Measurements from ENCODE around the gene ADRA2C.

ADRA2C gene

DNA sequence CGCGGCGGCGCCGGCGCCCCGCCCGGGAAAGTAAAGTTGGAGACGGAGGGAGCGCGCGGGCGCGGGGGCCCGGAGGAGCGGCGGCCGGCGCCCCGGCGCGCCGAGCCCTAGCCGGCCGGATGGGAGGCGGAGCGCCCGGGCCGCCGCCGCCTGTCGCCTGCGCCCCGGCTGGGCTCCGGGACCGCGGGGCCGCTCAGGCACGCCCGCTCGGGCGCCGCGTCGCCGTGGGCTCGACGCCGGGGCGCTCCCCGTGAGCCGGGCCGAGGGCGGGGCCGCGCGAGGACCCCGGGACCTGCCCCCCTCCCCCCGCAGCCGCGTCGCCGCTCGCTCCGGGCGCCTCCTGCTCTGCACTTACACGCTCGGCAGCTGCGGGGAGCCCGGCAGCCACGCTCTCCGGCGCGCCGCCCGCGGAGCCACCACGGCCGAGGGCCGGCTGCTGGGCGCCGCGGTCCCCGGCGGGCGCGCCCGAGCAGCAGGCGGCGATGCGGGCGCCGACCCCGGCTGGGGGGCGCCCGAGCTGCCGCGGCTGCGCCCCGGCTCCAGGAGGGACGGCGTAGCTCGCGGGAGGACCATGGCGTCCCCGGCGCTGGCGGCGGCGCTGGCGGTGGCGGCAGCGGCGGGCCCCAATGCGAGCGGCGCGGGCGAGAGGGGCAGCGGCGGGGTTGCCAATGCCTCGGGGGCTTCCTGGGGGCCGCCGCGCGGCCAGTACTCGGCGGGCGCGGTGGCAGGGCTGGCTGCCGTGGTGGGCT, at the start of gene ADRA2C:
Gene ADRA2C, plus strand, starts transcription at position 350 of the 749 bp plus-strand sequence. Its CDS starts 222 bp downstream, at position 572.
- DNase-seq: no peak

DNA sequence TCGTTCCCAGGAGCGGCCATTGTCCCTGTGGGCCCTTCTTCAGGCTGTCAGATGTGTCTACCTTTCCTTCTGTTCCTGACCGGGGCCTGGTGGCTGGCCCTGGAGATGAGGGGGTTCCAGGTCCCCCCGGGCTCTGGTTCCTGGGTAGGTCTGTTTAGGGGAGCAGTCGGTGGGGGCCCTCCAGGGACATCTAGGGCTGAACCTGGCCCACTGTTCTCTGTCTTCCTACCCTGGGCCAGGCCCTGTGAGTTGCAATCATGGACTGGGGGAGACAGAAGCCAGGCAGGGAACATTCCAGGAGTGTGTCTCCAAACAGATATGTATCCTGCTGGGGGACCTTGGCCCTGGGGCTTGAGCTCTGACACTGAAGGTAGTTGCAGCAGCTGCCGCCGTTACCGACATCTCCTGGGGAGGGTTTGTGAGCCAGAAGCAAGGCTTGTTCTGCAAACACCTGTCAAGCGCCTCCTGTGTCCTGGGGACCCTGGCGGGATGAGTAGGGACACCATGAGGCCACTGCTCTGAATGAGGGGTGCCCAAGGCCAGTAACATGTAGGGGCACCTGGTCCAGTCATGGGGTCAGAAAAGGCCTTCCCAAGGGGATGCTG, 49.5 kb upstream of the ADRA2C start:
- DNase-seq: no peak

DNA sequence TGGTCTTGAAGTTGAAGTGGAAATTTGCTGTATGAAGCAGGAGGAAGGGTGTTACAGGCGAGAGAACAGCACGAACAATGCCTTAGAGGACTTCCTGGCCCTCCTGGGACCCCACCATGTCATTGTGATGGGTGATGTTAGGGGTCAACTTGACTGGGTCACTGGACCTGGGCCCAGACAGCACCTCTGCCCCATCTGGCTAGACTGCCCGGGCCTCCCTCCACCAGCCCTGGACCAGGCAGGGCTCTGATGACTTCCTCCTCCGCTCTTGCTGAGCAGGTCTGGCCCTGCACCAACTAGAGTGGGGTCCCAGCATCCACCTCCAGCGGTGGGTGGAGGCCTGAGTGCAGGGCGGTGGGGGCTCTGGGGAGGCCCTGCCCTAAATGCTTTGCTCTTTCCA, 48.9 kb upstream of the ADRA2C start:
- no peak for DNase-seq

DNA sequence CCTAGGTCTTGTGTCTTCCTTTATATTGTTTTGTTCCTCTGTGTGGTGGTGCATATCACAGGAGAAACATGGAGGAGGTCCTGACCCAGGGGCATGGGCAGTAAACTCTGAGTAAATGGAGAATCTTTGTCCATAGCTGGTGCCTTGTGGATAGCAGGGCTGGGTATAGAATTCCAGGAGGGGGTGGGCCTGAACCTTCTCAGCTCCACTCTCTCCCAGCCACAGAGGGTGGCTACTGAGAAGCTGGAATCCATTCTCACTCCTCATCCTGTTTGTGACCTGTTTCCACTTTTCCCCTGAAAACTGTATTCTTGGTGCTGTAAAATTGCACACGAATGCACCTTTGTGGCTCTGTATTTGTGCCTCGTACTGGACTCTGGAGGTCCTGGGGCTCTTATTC, 47.7 kb upstream of the ADRA2C start:
- DNase-seq: no peak

DNA sequence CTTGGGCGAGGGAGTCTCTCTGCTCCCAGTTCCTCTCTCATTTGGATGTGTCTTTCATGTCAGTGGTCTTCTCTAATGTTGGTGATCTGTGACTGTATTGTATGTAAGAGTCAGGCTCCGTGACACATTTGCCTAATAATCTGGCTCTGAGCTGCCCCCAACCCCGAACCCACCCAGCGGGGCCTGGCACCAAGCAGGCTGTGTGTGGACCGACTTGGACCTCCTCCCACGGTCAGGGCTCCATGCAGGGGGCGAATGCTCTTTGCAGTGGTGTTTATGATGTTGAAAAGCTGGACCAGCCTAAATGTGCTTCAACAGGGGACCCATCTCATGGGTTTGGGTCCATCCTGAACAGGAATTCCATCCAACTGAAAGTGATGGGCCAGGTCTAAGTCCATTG, 47.0 kb upstream of the ADRA2C start:
- no peak for DNase-seq

DNA sequence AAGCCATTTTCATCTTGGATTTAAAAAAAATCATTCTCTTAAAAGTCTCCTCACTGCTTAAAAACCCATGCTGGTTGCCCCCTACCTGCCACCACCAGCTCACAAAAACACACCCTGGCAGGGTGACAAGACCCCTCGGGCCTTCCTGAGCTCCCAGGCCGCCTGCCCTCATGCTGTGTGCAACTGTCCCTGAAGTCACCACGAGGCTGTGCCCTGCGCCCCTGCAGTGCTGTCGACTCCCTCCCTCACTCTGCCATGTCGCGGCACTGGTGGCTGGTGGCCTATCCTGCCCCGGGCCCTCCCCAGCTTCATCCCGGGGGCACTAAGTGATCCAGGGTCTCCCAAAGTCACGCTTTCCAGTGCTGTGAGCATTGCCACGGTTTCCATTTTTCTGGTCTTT, 46.3 kb upstream of the ADRA2C start:
- no peak for DNase-seq

DNA sequence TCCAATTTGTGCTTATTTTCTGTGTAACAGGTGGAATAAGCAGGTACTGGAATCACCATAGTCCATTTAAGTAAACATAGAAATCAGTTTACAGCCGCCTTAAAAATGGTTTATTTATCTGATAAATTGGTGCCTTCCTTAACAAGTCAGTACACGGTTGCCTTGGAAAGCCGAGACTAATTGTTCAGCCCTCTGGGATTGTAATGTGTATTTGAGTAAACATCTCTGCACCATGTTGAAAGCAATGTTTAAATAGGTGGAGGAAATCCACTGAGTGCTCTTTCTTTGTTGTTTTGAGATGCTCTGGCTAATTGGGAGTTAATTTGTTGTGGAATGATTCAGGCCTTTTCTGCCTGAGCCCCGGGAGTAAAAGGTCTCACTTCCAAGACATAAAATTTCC, 45.7 kb upstream of the ADRA2C start:
- DNase-seq: no peak

DNA sequence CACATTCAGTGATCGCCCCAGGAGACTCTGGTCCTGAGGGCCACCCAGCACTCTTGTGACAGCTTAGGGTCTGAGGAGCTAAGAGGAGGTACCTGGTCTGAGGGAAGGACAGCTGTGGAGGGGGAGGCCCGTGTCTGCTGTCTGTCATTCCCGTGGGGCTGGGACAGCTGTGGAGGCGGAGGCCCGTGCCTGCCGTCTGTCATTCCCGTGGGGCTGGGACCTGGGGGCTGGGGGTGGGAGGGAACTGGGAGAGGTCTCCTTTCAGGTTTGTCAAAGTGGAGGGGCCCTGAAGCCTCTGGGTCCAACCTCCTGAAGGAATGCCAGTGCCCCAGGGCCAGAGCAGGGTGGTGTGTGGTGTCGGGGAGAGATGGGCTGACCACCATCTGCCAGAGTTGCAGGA, 45.0 kb upstream of the ADRA2C start:
- DNase-seq: no peak

DNA sequence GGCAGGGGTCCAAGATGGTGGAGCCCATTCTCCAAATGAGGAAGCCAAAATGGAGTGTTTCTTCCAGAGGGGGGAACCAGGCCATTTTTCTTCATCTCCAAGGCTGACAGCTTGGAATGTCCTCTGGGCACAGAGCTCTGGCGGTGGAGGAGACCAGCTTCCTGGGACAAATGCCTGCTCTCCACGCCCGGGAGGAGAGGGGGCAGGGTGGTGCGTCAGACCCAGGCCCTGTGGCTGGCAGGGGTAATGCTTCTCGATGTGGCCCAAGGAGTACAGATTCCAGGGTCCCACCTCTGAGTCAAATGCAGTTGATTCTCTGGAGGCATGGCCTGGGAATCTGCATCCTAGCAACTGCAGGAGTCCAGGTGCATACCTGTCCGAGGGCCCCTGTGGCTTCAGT, 44.6 kb upstream of the ADRA2C start:
- no peak for DNase-seq

DNA sequence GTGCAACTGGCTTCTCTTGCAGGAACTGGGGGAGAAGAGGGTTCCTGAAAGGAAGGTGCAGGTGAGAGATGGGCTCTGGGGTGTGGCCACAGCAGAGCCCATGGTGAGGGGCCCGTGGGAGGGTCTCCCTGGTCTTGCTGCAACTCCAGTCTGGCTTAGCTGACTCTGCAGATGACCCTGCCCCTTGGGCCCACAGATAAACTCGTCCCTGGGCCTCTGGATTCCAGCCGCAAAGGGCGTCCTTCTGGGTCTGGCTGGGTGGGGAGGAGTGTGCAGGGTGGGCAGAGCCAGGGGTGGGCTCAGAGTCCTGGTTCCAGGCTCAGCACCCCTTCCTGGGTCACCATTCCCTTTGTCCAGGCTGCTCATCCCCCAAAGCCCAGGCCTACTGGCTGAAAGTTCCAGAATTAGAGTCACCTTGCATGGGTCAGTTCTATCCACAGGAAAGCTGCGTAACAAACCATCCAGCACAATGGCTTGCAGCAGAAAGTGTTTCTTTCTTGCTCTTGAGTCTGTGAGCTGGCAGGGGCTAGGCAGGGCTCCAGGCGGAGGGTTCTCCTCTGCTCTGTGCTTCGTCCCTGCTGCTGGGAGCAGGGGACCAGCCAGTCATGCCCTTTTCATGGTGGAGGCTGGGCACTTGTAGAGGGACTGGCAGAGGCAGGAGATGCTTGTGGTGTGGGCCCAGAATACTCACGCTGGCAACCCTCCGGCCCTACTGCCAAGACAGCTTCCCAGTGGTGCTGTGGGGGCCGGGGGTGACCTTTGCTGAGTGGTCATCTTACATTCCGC, 43.5 kb upstream of the ADRA2C start:
- DNase-seq: no peak

DNA sequence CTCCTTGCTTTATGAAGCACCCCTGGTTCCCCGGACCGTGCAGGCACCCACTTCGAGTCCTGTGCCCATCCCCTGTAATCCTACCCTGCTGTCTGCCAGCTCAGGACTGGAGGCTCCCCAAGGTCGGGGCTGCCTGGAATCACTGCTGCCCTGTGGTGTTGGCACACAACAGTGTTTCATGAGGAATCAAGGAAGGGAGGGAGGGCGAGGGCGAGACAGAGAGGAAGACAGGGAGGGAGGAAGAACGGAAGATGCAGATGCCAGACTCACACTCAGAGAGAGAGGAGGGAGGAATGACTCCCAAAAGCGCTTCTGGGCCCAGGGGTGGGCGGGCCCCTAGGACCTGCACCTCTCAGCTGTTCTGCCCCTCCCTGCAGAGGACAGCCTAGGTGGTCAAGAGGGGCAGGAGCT, 42.9 kb upstream of the ADRA2C start:
- DNase-seq: no peak

DNA sequence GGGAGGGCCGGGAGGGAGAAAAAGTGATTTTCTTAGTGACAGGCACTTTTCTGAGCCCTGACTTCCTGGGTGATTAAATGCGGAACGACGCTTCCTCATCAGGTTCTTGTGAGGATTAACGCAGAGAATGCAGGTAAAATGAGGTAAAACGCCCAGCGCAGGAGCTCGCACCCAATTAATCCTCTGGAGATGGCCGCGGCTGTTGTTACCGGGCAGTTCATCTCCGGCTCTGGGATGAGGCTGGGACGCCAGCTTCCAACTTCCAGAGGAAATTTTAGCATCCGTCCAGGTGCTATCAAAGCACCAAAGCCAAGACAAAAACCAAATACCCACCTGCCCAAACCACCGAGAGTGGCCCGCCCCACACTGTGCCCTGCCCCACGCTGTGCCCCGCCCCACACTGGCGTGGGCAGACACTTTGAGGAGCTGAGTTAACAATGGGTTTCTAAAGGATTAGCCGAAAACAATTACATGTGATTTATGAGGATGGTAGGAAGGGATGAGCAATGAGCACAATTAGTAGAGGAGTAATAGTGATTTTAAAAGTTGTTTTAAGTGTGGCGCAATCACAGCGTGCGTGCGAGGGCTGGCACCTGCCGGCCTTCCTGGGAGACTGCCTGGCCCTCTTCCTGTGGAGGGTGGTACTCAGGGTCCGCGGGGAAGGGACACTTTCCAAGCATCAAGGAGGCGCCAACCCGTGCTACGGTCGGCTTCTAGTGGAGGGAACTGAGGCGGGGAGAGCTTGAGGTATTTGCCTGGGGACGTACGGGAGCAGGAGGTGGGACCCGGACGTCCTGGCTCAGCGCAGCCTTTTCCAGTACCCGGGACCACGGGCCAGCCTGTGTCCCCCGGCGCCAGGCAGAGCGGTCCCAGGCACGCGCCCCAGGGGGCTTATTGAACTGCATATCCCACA, 41.6 kb upstream of the ADRA2C start:
- no peak for DNase-seq

DNA sequence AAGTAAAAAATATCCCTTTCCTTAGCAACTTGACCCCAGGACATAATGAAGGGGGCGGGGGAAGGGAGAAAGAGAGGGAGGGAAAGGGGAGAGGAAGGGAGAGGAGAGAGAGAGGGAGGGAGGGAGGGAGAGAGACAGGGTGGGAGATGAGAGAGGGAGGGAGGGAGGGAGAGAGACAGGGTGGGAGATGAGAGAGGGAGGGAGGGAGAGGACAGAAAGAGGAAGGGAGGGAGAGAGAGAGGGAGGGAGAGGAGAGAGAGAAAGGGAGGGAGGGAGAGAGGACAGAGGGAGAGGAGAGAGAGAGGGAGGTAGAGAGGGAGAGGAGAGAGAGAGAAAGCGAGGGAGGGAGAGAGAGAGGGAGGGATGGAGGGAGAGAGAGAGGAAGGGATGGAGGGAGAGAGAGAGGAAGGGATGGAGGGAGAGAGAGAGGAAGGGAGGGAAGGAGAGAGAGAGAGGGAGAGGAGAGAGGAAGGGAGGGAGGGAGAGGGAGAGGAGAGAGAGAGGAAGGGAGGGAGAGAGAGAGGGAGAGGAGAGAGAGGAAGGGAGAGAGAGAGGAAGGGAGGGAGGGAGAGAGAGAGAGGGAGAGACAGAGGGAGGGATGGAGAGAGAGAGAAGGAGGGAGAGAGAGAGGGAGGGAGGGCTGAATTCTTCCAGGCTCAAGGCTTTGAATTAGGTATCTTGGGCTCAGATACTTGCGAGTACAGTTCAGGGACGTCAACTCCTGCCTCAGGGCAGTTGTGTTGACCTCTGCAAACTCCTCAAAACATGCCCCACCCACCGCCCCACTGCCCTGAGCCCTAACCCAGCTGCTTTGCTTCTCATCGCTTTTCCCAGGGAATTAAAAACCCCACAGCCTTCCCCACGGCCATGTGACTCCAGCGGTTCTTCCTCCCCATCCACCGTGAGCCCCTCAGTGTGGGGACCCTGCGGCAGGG, 40.0 kb upstream of the ADRA2C start:
- DNase-seq: no peak

DNA sequence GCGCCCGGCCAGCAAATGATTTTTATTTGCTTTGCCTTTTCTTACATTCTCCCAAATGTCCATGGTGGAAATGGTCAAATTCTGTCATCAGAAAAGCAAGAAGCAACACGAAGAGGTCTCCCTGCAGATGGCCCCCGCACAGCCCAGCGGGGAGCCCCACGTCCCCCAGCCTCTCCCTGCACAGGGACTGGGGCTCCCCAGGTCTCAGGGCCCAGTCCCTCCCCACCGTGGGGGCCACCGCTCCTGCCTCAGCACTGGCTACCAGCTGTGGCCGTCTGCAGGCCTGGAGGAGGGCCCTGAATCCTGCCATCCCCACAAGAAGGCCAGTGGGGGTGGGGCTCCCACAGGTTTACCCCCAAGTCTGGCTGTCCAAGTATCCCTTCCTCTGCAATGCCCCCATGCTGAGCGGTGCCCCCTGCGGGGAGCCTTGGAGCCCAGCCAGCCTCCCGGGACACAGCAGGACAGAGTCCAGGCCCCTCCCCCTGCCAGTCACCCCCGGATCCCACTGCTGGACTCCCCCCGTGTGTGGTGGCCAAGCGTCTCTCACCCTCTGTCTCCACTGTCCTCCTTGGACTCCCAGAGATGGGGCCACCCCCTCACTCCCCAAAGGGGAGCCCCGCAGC, 38.2 kb upstream of the ADRA2C start:
- DNase-seq: no peak

DNA sequence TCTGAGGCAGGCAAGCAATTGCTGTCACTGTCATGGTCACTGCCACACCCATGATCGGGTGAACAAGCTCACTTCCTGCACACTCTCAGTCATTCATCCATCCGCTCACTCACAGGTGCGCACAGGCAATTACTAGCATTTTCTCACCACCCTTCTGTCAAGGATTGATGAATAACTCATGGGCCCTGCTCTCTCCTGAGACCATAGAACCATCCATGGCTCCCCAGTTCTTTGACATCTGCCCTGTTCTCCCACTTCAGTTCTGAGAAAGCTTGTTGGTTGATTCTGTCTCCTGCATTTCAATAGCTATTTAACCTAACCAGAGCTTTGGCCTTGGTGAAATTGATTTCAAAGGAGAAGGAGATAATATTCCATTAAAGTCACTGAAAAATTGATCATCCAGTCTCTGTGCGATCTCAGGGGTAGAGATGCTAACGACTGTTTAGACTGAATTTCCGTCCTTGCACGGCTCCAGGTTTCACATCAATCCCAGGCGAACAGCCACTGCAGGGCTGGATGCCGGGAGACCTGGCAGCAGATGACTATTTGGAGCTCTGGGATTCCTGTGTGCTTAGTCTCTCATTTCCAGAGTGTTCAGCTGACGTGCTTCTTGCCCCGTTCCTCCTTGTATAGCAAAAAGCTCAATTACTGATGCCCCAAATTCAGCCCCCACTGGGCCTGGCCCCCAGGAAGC, 36.9 kb upstream of the ADRA2C start:
- DNase-seq: no peak

DNA sequence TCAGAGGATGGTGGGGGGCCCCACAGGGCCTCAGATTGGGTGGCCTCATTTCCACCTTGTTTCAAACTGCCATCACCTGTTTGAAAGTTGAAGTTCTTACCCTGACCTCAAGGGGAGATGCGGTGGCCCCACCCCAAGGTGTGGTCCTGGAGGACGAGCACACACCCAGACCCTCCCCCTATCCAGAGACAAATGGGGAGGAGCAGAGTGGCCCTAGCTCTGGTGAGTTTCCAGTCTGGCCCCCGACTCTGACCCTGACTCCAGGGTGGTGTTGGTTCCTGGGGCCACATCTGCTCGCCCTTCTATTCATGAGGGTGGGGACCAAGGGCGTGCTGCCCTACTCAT, 36.3 kb upstream of the ADRA2C start:
- DNase-seq: no peak

DNA sequence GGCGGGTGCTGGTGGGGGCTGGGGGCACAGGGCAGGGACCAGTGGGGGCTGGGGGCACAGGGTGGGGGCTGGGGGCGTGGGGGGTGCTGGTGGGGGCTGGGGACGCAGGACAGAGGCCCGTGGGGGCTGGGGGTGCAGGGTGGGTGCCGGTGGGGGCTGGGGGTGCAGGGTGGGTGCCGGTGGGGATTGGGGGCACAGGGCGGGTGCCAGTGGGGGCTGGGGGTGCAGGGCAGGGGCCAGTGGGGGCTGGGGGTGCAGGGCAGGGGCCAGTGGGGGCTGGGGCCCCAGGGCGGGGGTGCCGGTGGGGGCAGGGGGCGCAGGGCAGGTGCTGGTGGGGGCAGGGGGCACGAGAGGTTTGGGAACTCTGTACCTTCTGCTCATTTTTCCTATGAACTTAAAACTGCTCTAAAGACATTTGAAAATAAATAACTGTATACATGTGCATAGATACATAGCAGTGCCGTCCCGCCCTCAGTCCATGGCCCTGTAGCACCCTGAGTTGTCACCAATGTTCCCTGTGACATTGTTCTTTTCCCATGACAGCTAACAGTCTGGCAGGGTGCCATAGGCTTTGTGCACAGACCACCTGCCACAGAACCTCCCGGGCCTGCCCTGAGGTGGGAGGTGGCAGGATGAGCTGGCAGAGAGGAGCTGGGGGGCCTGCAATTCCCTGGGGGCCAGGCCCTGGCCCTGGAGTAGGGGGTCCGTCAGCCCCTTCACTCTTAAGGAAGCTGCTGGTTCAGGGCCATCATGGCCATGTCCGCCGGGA, 35.6 kb upstream of the ADRA2C start:
- DNase-seq: no peak

DNA sequence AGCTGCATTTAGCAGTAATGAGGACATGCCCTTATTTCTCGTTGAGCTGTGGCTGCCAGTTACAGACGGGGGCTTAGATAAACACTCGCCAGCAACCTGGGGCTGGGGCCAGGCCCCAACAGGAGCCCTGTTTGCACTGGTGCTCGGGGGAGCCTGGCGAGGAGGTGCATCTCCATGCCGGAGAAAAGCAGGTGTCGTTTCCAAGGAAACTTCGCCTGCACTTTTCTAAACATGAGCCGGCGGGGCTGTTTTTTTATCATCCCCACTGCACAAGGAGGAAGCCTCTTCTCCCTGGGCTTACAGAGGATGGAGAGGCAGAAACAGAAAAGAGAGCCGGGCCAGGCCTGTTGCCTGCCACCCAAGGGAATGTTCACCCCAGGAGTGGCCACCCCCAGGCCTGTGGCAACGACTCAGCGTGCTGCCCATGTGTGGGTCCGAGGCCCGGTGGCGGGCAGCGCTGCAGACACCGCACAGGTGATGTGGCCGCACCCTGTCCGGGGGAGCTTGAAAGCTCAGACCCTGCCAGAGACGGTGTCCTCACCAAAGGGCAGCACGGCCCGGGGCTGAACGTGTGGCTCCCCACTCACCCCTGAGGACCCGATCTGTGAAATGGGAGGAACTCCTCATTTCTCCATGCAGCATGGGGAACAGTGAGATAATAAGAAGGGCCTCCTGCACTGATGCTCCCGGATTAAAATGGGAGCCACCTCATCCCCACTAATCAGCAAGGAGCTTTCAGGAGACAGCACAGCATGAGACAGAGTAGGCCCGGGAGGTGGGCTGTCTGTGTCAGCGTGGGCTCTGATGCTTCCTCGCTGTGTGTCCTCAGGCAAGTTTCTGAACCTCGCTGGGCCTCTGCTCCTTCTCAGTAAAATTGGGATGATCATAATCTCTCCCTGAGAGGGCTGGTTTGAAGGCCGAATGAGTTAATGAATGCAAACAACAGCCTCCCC, 33.8 kb upstream of the ADRA2C start:
- no peak for DNase-seq

DNA sequence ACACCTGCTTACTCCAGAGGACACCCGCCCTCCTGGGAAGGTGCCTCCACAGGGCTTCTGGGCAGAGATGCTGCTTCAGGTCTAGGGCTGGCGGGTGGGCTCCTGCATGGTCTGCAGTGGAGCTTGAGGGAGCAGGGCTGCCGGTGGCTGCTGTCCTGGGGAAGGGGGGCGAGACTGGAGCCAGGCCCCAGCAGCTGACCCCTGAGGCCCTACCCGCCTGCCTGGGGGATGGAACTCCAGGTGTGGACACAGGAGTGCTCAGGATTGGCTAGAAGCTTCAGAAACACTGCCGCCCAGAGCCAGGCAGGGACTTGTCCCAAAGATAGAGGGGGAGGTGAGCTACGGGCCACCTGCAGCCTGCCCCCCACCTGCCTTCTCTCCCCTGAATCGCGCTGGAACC, 33.0 kb upstream of the ADRA2C start:
- DNase-seq: no peak

All from NCI-H226 (cell line).